SH-SY5Y (cell line): ENCODE data around the gene RNU5B-1.

Experiments used
- GATA2 ChIP-seq: IDR thresholded peaks from 2 replicates; pipeline ENCODE4 v1.6.1; 2011; ENCODE audit warnings: mild to moderate bottlenecking, low read depth, low read length
- GATA3 ChIP-seq: IDR thresholded peaks from 2 replicates; pipeline ENCODE4 v1.6.1; 2011; ENCODE audit warnings: low read depth, mild to moderate bottlenecking, low read length, moderate library complexity

The RNU5B-1 gene

GRCh38 chr15:65338823-65339222 lies 34.3 kb downstream of the RNU5B-1 start:
- TF ChIP-seq GATA3, result no peak
- no peak for TF ChIP-seq GATA2

DNA sequence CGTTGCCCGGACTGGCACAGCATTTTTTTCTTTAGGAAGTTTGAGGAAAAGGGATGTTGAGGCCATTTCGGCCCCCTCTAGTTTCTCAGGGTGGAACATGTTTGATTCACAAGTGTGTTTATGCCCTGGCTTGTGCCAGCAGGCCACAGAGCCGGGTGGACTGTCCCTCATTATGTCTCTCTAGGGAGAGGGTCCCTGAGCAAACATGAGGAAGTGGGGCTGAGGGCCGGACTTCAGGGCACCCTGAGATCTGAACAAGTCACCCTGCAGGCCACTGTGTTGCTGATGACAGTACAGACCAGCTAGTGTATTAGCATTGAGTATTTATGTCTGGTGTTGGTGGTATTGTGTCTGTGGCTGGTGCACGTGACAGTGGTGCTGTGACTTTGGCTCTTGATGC lies 34.9 kb downstream of the RNU5B-1 start:
- TF ChIP-seq GATA3 (no peak), GATA2 (no peak)

DNA sequence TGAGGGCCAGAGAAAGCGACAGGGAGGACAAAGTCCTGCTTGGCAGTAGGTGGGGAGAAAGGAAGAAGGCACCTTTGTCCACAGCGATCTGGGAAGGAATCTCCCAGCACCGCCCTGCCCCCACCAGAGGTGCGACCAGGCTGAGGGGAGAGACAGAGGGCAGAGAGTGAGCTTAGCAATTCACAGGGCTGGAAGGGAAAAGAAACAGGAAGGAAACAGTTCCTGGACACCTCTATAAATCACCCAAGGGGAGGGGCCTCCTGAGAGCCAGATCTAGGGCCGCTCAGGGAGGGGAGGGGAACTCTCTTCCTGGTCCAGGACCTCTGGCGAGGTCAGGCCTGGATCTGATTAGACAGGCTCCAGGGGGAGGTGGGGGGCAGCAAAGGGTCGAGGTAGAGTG lies 35.4 kb downstream of the RNU5B-1 start:
- TF ChIP-seq GATA2 (no peak), GATA3 (no peak)

DNA sequence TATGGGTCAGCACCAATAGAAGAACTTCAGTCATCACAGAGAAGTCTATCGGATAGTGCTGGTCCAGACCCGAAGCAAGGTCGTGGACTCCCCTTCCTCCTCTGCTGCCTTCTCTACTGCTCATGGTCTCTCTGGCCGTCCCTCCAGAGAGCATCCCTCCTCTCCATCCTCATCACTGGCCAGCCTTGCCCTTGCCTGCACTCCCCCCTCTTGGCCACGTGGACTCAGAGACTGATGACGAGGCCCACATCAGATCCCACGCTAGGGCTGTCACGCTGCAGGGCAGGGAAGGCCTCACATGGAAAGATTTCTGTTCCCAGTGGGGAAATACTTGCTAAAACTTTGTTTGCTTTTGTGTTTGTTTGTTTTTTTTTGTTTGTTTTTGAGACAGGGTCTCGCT lies 38.0 kb downstream of the RNU5B-1 start:
- TF ChIP-seq GATA3 (no peak), GATA2 (no peak)

DNA sequence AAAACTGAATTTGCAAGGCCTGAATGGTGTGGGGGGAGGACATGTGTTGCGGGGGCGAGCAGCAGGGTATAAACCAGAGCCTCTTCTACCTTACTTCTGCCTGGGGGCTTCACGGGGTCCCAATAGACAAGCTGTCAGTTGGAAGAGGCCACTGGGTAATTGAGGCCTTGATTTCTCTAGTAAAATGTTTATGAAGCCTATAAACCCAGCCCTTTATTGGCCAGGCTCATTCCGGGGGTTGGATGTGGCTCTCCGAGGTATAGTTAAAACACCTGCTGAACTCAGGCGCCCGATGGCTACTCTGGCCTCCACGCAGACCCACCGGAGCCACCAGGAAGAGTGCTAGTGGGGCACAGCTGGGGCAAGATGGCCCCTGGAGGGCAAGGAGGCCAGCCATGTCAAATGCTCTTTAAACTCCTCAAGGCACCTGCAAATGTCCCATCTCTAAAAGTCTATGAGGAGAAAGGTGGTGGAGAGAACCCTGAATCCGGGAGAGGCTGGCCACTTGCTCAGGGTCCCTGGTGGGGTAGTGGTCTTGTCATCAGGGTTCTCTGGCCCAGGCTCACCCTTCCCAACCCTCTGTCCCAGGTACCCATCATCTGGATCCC lies 39.0 kb downstream of the RNU5B-1 start:
- TF ChIP-seq GATA2, result no peak
- TF ChIP-seq GATA3, result no peak

DNA sequence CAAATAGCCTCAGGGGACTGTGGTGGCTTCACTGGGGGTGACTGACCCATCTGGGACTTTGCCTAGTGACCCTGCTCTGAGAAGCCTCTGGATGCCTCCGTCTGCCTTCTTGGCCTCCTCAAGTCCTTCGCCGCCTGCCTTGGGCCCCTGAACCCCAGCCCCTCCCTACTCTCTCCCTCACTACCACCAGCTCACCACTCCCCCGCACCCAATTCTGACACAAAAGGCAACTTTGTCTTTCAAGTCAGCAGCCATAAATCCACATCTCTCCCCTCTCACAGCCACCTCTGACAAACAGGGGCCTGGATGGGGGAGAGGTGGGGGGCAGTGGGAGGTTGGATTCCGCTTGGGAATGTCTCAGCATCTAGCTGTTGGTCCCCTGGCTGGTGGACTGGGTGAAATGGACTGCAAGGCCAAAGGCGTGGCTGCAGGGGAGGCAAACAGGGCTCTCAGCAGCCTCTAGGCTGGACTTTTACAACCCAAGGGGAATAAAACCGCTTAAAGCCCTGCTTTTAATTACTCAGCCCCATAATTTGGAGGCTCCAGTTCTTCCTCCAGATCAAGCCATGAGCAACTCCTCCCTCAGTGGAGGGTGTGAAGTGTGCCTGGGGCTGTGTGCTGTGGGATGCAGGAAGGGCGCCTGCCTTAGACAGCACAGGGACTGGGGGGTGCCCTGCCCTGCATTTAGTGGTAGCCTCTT lies 39.9 kb downstream of the RNU5B-1 start:
- no peak for TF ChIP-seq GATA3
- no peak for TF ChIP-seq GATA2

DNA sequence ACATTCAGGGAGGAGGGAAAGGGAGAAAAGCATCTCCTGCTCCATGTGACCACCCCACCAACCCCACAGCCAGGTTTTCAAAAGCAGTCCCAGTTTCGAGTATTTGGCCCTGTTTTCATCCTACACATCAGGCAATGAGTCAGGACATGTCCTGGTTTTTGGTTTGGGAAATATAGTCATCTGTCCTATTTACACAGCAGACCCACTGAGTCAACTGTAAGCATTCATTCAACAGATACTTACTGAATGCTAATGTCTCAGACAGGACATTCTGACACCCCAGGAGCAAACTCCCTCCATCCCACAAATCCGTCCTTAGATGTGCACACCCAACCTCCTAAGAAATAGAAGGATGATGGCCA lies 40.4 kb downstream of the RNU5B-1 start:
- TF ChIP-seq GATA3 (no peak), GATA2 (no peak)

DNA sequence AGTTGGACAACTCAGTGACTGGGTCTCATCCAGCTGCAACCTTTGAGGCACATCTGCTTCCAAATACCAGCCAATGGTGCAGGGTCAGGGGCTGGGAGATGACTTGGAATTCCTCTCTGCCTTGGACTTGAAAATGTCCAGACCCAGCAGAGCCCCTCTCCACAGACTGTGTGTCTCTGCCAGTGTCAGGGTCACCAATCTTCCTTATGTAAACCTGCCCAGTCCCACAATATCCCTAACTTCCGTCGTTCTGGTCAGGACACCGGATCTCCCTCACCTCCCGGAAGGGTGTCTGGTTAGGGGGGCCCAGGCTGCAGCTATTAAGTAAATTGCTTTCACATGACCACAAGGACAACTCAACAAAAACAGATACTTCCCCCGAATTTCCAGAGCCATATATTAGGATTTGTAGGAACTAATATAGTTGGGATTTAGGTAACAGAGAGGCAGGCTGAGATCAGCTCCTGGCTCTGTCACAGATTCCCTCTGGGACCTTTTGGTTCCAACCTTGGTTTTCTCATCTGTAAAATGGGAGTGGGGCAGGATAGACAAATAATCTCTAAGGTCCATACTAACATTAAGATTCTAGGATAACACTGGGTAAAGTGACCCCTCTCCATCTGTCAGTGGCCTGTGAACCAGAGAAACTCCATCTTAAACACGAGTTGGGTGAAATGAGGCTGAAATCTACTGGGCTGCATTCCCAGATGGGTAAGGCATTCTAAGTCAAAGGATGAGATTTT lies 42.5 kb downstream of the RNU5B-1 start:
- TF ChIP-seq GATA2 (no peak), GATA3 (no peak)

- TF ChIP-seq GATA3, result no peak
These were observed 44.9 kb downstream of the RNU5B-1 start for GRCh38 chr15:65349338-65349737.
